ENCODE data around the gene PDCD5. TPM values are rescaled to one million over a fixed set of nuclear protein-coding genes. Genes with fewer than 3 reads are reported as not detected.
"Not testable (repeated sequence)": the region's sequence is repeated elsewhere in the genome, so short reads cannot be mapped to it uniquely, and the experiment has no call there.

The PDCD5 gene
- total and polyA plus RNA-seq, 2 donors (not counting 1 experiment from before 2014, with no cell fraction given): 107 to 115 TPM

GRCh38 chr19:32576790-32577189 is 4.2 kb upstream of the PDCD5 start:
- Histone ChIP-seq H3K4me2 (ENCODE audit: extremely low read depth, insufficient read depth, low read length) (no peak overlapping the region), H4K20me1 (ENCODE audit: control insufficient read depth, extremely low read depth, insufficient read depth, low read length) (no peaks in the 10 kb centered on the region), H3K79me2 (ENCODE audit: control insufficient read depth, insufficient read depth, low read length) (peaks cover 8% of the 10 kb centered on the region), H2AFZ (ENCODE audit: low read length) (no peak overlapping the region), H3K27me3 (ENCODE audit: control insufficient read depth, insufficient read depth, low read length) (no peaks in the 10 kb centered on the region), H3K4me3 (replicated peaks in 1 of 4; ENCODE audit: control extremely low read depth in 1 of 4, insufficient read depth in 1 of 4, low read depth in 3 of 4, low read length in 4 of 4) (no peak overlapping the region), H3K4me1 (ENCODE audit: control insufficient read depth, extremely low read depth, insufficient read depth, low read length) (no peaks in the 10 kb centered on the region), H3K9me3 (ENCODE audit: control insufficient read depth, insufficient read depth, low read depth, low read length) (no peaks in the 10 kb centered on the region), H3K9ac (ENCODE audit: insufficient read depth, low read length) (no peak overlapping the region), H3K27ac (ENCODE audit: insufficient read depth, low read length) (no peak overlapping the region), H3K36me3 (ENCODE audit: control insufficient read depth, insufficient read depth, low read length) (no peaks in the 10 kb centered on the region)
- DNase-seq (ENCODE audit: low read depth in 2 of 2): no peak
- TF ChIP-seq EZH2 (IDR thresholded peaks at IDR 0.05; ENCODE audit: low read length, missing control alignments) (no peak), CTCF (conservative IDR thresholded peaks at IDR 0.05 in 1 of 2, IDR thresholded peaks at IDR 0.05 in 1 of 2; ENCODE audit: low read depth in 1 of 2, low read length in 2 of 2) (no peak)

GRCh38 chr19:32580353-32580900 is 563 bp upstream of the PDCD5 start:
- Histone ChIP-seq H3K4me2 (ENCODE audit: extremely low read depth, insufficient read depth, low read length) (peak overlapping the region; percentile 80), H3K4me1 (ENCODE audit: control insufficient read depth, extremely low read depth, insufficient read depth, low read length) (no peaks in the 10 kb centered on the region), H2AFZ (ENCODE audit: low read length) (peak overlapping the region; percentile 97), H3K9ac (ENCODE audit: insufficient read depth, low read length) (no peak overlapping the region), H4K20me1 (ENCODE audit: control insufficient read depth, extremely low read depth, insufficient read depth, low read length) (no peaks in the 10 kb centered on the region), H3K27ac (ENCODE audit: insufficient read depth, low read length) (no peak overlapping the region), H3K9me3 (ENCODE audit: control insufficient read depth, insufficient read depth, low read depth, low read length) (no peaks in the 10 kb centered on the region), H3K79me2 (ENCODE audit: control insufficient read depth, insufficient read depth, low read length) (peaks cover 21% of the 10 kb centered on the region), H3K27me3 (ENCODE audit: control insufficient read depth, insufficient read depth, low read length) (no peaks in the 10 kb centered on the region), H3K36me3 (ENCODE audit: control insufficient read depth, insufficient read depth, low read length) (peaks cover 3% of the 10 kb centered on the region), H3K4me3 (replicated peaks in 1 of 4; ENCODE audit: control extremely low read depth in 1 of 4, insufficient read depth in 1 of 4, low read depth in 3 of 4, low read length in 4 of 4) (peak overlapping the region; percentile 64 to 94 (median 76))
- DNase-seq (ENCODE audit: low read depth in 2 of 2): no peak
- no peak for TF ChIP-seq EZH2 (IDR thresholded peaks at IDR 0.05; ENCODE audit: low read length, missing control alignments)
- TF ChIP-seq CTCF (conservative IDR thresholded peaks at IDR 0.05 in 1 of 2, IDR thresholded peaks at IDR 0.05 in 1 of 2; ENCODE audit: low read depth in 1 of 2, low read length in 2 of 2): no peak

GRCh38 chr19:32581705-32582179 is 752 bp downstream of the PDCD5 start:
- H3K4me3 ChIP-seq (replicated peaks in 1 of 4; ENCODE audit: control extremely low read depth in 1 of 4, insufficient read depth in 1 of 4, low read depth in 3 of 4, low read length in 4 of 4): peak overlapping the region; percentile 70 to 94 (median 88)
- H3K79me2 ChIP-seq (ENCODE audit: control insufficient read depth, insufficient read depth, low read length): peaks cover 21% of the 10 kb centered on the region
- peak overlapping the region; percentile 86 for H2AFZ ChIP-seq (ENCODE audit: low read length)
- peak; percentile 38 to 43 for DNase-seq (ENCODE audit: low read depth in 2 of 2)
- peaks cover 6% of the 10 kb centered on the region for H3K36me3 ChIP-seq (ENCODE audit: control insufficient read depth, insufficient read depth, low read length)
- TF ChIP-seq EZH2 (IDR thresholded peaks at IDR 0.05; ENCODE audit: low read length, missing control alignments): no peak
- TF ChIP-seq CTCF (conservative IDR thresholded peaks at IDR 0.05 in 1 of 2, IDR thresholded peaks at IDR 0.05 in 1 of 2; ENCODE audit: low read depth in 1 of 2, low read length in 2 of 2): no peak
- H3K9me3 ChIP-seq (ENCODE audit: control insufficient read depth, insufficient read depth, low read depth, low read length): no peaks in the 10 kb centered on the region
- H4K20me1 ChIP-seq (ENCODE audit: control insufficient read depth, extremely low read depth, insufficient read depth, low read length): no peaks in the 10 kb centered on the region
- peak overlapping the region; percentile 85 for H3K27ac ChIP-seq (ENCODE audit: insufficient read depth, low read length)
- H3K4me2 ChIP-seq (ENCODE audit: extremely low read depth, insufficient read depth, low read length): peak overlapping the region; percentile 89
- H3K4me1 ChIP-seq (ENCODE audit: control insufficient read depth, extremely low read depth, insufficient read depth, low read length): no peaks in the 10 kb centered on the region
- peak overlapping the region; percentile 91 for H3K9ac ChIP-seq (ENCODE audit: insufficient read depth, low read length)
- H3K27me3 ChIP-seq (ENCODE audit: control insufficient read depth, insufficient read depth, low read length): no peaks in the 10 kb centered on the region

GRCh38 chr19:32587747-32588504 is 6.9 kb downstream of the PDCD5 start:
- not testable (repeated sequence) for H3K27ac ChIP-seq (ENCODE audit: insufficient read depth, low read length); H3K4me1 ChIP-seq (ENCODE audit: control insufficient read depth, extremely low read depth, insufficient read depth, low read length); H3K4me3 ChIP-seq (replicated peaks in 1 of 4; ENCODE audit: control extremely low read depth in 1 of 4, insufficient read depth in 1 of 4, low read depth in 3 of 4, low read length in 4 of 4); H3K9ac ChIP-seq (ENCODE audit: insufficient read depth, low read length); H4K20me1 ChIP-seq (ENCODE audit: control insufficient read depth, extremely low read depth, insufficient read depth, low read length); H3K4me2 ChIP-seq (ENCODE audit: extremely low read depth, insufficient read depth, low read length); DNase-seq (ENCODE audit: low read depth in 2 of 2); H3K79me2 ChIP-seq (ENCODE audit: control insufficient read depth, insufficient read depth, low read length); H3K9me3 ChIP-seq (ENCODE audit: control insufficient read depth, insufficient read depth, low read depth, low read length); H3K27me3 ChIP-seq (ENCODE audit: control insufficient read depth, insufficient read depth, low read length); H2AFZ ChIP-seq (ENCODE audit: low read length); H3K36me3 ChIP-seq (ENCODE audit: control insufficient read depth, insufficient read depth, low read length)
